SK-N-MC (cell line): ENCODE measurements around the gene RUNX2.

Source experiments
- EZH2 ChIP-seq: fragments of 200-600 bp; sonication (generic); IDR thresholded peaks from one replicate; pipeline ENCODE4 v1.6.1; 2017; ENCODE audit warnings: antibody characterized with exemption
- FOXP2 ChIP-seq: optimal IDR thresholded peaks from 2 replicates; pipeline ENCODE3; 2011; ENCODE audit warnings: mild to moderate bottlenecking, moderate library complexity; ENCODE audit not compliant: insufficient read depth; ENCODE audit errors: extremely low read length, control extremely low read depth
- POLR2AphosphoS5 ChIP-seq: IDR thresholded peaks from 2 replicates; pipeline ENCODE4 v1.6.1; 2012; ENCODE audit warnings: mild to moderate bottlenecking, low read depth, low read length, borderline replicate concordance

DNA sequence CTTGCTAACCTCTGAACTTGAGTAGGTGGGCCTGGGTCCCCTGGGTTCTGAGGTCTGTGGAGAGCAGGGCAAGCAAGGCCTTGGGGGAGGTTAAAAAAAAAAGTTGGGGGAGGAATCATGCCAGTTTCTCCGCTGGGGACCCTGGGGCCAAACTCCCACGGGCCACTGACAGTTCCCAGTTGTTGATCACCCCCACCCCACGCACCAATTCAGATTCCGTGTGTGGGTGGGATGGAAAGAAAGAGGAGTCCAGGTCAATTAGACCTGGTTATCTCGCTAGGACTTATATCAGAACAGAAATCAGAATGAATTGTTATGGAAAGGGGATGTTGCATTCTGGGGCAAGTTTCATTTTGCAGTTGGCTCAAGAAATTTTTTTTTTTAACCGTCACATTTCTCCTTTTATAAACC lies 96.3 kb downstream of the RUNX2 start:
- no peak for TF ChIP-seq EZH2
- TF ChIP-seq FOXP2 = no peak
- no peak for TF ChIP-seq POLR2AphosphoS5
